Activated T-cell treated with anti-CD3 and anti-CD28 coated beads, Interleukin-2, amount 50 U/mL, for 1 hour (primary cell): Measurements from ENCODE around the gene RERE.

Experiments used
- DNase-seq: peaks from one replicate; pipeline ENCODE4 v3.0.0-alpha.2; 2020

The RERE gene

DNA sequence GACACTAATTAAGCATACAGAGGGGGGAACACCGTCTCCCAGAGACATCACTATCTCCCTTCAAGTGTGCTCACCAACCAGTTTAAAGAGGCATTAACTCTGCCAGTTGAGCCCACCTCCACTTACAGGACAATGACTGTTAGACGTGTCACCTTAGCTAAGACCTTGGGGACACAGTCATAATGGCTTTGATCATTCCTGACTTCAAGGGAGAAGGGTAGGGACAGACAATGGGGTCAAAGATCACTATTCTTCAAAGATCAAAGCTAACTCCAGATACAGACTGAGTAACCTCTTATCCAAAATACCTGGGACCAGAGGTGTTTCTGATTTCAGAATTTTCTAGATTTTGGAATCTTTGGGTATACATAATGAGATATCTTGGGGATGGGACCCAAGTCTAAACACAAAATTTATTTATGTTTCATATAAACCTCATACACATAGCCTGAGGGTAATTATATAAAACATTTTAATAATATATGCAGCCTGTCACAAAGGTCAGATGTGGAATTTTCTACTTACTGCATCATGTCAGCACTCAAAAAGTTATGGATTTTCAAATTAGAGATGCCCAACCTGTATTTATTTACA, 253.4 kb downstream of the RERE start:
- no peak for DNase-seq

- DNase-seq = no peak
Observed at GRCh38 chr1:8562881-8563865, 254.3 kb downstream of the RERE start.

DNA sequence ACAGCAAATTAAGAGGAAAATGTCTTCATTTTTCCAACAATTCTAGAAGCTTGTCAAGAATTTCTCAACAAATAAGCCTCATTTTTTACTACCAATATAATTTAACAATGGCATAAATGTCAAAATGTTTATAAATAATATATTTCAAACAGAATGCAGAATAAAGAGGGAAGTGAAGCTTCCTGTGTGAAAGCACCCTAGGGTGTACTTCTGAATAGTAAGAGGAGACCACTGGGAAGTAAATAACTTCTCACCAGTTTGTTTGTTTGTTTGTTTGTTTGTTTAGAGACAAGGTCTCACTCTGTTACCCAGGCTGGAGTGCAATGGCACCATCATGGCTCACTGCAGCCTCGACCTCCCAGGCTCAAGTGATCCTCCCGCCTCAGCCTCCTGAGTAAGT, 255.2 kb downstream of the RERE start:
- no peak for DNase-seq

DNA sequence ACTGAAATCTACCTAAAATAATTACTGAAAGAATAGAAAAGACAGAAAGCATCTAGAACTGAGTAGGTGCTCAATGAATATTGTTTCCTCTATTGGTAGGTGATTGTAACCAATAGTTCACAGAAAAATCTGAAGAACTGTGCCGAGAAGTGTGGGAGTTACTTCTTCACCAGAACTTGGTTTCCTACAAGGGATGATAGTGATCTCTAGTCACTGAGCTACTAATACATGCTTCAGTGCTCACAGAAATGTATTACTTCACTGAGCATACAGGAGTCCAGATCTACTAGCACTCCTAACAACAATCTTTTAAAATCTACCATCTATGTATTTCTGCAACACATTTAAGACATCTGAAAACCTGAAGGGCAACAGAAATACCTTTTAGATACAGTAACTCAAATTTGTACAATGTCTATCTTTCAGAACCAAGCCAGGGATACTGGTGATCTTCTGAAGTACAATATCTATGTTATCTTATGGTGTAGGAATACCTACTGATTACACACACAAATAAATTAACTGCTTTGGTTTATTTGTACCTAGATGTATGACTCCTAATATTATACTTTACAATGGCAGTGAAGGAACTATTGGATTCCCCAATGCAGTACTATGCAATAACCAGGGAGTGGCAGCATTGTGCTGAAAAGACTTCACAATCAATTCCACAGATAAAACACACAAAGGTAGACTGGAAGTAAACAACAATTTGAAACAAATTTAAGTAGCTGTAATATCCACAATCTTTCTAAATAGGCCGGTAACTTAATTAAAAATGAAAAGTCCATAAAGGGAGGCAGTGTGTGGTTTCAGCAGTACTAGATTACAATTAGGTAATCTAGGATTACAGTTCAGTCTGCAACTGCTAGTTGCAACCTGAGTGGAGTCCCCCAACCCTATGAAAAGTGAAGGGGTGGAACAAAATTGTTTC, 256.6 kb downstream of the RERE start:
- no peak for DNase-seq

GRCh38 chr1:8560035-8560434, 257.4 kb downstream of the RERE start:
- no peak for DNase-seq

- DNase-seq = no peak
Observed at GRCh38 chr1:8555582-8555981, 261.9 kb downstream of the RERE start.

GRCh38 chr1:8554956-8555534, 262.4 kb downstream of the RERE start:
- no peak for DNase-seq

DNA sequence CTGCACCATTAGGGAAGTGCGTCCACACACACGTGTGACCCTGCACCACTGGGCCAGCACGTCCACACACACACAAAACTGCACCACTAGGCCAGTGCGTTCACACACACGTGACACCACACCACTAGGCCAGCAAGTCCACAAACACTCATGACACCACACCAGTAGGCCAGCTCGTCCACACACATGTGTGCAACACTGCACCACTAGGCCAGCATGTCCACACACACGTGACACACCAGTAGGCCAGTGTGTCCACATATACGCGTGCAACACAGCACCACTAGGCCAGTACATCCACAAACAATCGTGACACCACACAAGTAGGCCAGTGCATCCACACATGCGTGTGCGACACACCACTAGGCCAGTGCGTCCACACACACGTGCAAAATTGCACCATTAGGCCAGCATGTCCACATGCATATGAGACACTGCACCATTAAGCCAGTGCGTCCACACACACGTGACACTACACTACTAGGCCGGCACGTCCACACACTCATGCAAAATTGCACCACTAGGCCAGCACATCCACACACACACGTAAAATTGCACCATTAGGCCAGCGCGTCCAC, 264.5 kb downstream of the RERE start:
- no peak for DNase-seq

- DNase-seq = no peak
Observed at GRCh38 chr1:8551613-8552489, 265.6 kb downstream of the RERE start.

DNA sequence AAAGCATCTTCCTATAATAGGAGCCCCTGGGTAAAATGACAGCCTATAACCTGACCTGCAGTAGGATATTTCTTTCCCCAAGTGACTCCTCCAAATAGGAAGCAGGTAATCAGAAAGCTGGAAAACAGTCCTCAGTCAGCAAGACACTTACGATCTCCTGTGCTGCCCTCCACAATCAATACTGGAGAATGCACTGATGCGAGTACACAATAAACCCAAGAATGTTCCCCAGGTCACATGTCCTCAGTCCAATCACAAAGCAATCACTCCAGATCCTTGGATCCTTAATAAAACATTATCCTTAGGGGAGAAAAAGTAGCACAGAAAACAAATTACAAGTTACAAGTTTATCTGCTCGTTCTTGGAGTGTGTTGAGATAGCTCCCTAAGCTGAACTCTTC, 266.4 kb downstream of the RERE start:
- no peak for DNase-seq

DNA sequence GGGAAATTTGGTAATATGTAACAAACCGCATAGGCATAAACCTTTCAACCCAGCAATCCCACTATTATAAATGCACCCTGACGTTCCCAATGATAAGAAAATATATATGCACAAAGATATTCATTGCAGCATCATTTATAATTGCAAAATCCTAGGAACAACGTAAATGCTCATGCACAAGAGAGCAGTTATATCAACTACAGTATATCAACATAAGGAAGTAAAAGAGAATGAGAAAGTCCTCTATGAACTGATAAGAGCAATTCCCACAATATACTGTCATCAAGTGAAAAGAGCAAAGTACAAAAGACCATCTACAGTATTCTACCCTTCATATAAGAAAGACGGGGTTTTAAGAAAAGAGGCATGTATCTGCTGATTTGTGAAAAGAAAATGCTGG, 269.6 kb downstream of the RERE start:
- no peak for DNase-seq

DNA sequence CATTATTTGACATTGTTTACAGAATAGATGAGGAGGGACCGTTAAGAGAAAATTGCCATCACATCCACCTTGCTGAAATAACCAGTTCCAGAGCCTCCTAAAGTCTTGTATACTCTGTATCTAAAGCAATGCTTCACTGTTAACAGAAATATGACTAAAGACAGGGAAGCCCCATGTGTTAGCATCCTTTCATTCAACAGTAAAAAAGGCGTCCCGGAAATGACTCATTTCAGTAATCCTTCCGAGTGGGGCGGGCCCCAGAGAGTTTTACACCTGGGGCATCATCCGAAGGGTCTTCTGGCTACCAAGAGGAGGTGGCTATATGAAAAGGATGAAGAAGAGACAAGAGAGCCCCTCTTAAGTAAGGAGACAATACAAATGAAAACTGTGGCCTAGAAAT, 272.4 kb downstream of the RERE start:
- DNase-seq = no peak

DNA sequence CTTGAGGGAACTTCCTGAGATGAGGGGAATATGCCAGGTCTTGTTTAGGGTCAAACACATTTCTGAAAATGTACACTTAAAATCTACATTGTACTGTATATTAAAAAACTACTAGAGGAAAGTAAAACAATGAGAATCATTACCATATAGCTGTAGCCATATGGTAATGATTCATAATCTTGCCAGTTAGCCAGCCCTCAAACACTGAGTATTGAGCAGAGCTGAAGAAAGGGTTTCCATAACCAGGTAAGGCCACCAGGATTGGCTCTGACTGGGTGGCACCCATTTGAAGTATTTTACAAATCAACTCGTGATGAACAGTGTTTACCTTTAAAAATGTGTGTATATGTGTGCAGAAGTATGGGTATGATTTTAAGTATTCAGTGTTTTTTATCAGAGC, 272.8 kb downstream of the RERE start:
- no peak for DNase-seq

GRCh38 chr1:8543965-8544364, 273.5 kb downstream of the RERE start:
- no peak for DNase-seq

- no peak for DNase-seq
Observed at GRCh38 chr1:8541961-8542521, 275.4 kb downstream of the RERE start.

GRCh38 chr1:8540971-8541370, 276.5 kb downstream of the RERE start:
- no peak for DNase-seq

- DNase-seq = no peak
Observed at GRCh38 chr1:8540261-8540941, 277.0 kb downstream of the RERE start.

DNA sequence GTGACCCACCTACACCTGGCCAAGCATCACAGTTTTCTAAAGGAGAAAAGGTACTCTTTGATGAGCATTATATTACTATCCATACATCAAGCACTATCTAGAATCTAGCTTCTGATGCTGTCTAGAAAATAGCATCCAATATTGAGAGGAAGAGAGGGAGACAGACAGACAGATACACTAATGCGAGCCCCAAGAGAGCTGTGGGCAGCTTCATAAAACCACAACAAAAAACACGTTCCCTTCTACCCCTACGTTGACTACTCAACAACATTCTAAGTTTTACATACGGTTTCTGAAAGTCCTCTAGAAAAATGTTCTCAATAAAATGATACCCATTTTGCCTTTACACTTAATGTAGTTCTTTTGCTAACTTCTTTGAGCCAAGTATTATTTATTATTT, 277.8 kb downstream of the RERE start:
- DNase-seq = no peak

- DNase-seq = no peak
Observed at GRCh38 chr1:8538502-8538901, 278.9 kb downstream of the RERE start.

- DNase-seq = no peak
Observed at GRCh38 chr1:8537991-8538390, 279.4 kb downstream of the RERE start.

DNA sequence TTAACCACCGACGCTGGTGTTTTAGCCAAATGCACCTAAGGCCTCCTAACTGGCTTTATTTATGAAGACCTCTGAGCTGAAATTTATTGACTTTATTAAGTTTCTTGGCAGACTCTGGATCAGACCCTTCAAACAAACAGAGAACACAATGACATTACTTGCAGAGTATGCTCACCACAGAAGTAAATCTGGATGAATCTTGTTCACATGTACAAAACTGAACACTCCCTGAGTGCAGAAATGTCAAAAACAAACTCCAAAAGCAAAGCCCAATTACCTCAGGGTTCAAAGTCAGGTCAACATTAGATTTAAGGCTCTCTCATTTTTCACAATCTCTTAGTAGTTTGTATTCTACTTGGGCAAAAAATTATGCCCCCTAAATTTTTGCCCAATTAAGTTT, 280.9 kb downstream of the RERE start:
- no peak for DNase-seq
